Calu3 (cell line): ENCODE results near the gene SYNE1. TPM values are rescaled to one million over a fixed set of nuclear protein-coding genes. Genes with fewer than 3 reads are reported as not detected.

Experiments
- BruUV-seq: library from RNA; stranded (reverse); fragments of 400-500 nt; replicated peaks from 2 replicates; lab custom pipeline; 2021; lab: Mats Ljungman, UMichigan
- CTCF ChIA-PET: fragments of 300-600 bp; sonication (Branson Sonifier 250); formaldehyde crosslinking; loops from one replicate; lab custom pipeline; 2022; ENCODE audit warnings: antibody characterized with exemption; lab: Charles Lee
- DNase-seq: peaks from one replicate; pipeline ENCODE4 v3.0.0; 2022
- H3K27ac Mint-ChIP-seq: one replicate; pipeline ENCODE4 v1.8.0; 2022; ENCODE audit warnings: mixed read lengths; ENCODE audit not compliant: unreplicated experiment
- H3K27me3 Mint-ChIP-seq: one replicate; pipeline ENCODE4 v1.8.0; 2022; ENCODE audit warnings: mixed read lengths; ENCODE audit not compliant: unreplicated experiment
- H3K36me3 Mint-ChIP-seq: one replicate; pipeline ENCODE4 v1.8.0; 2022; ENCODE audit warnings: mild to moderate bottlenecking, moderate library complexity, mixed read lengths; ENCODE audit not compliant: insufficient read depth, unreplicated experiment
- H3K4me1 Mint-ChIP-seq: one replicate; pipeline ENCODE4 v1.8.0; 2022; ENCODE audit warnings: mild to moderate bottlenecking, low read depth, mixed read lengths; ENCODE audit not compliant: unreplicated experiment
- H3K4me3 Mint-ChIP-seq: one replicate; pipeline ENCODE4 v1.8.0; 2022; ENCODE audit warnings: mild to moderate bottlenecking, low read depth, moderate library complexity, mixed read lengths; ENCODE audit not compliant: unreplicated experiment
- H3K9me3 Mint-ChIP-seq: one replicate; pipeline ENCODE4 v1.8.0; 2022; ENCODE audit warnings: low read depth, mixed read lengths; ENCODE audit not compliant: unreplicated experiment
- CTCF ChIP-seq: fragments of 200-600 bp; IDR thresholded peaks from one replicate; pipeline ENCODE4 v1.8.0; 2022; ENCODE audit warnings: antibody characterized with exemption; ENCODE audit not compliant: unreplicated experiment
- intact Hi-C: fragments of 100-400 bp; cut with micrococcal nuclease; formaldehyde crosslinking; loops from one replicate; pipeline ENCODE4 v1.10.0; 2022; ENCODE audit not compliant: unreplicated experiment
- total RNA-seq: library from RNA; stranded (reverse); gene quantifications from 2 replicates; pipeline ENCODE4 v1.2.3, GENCODE V29; 2022

SYNE1 gene
- total RNA-seq, 1 experiment from 2014 or later = 28.1 TPM

GRCh38 chr6:152221806-152222628 is 415.1 kb downstream of the SYNE1 start:
- no peak overlapping the region for H3K4me3 Mint-ChIP-seq
- H3K36me3 Mint-ChIP-seq = no peaks in the 10 kb centered on the region
- no peaks in the 10 kb centered on the region for H3K27me3 Mint-ChIP-seq
- H3K4me1 Mint-ChIP-seq = no peaks in the 10 kb centered on the region
- no peak for DNase-seq
- no peaks in the 10 kb centered on the region for H3K9me3 Mint-ChIP-seq
- intact Hi-C loops = no loop called here
- no peak for TF ChIP-seq CTCF
- no TSS peak for BruUV-seq
- CTCF ChIA-PET = no interaction called here
- H3K27ac Mint-ChIP-seq = no peak overlapping the region

- H3K27me3 Mint-ChIP-seq = no peaks in the 10 kb centered on the region
- BruUV-seq = no TSS peak
- no peak for DNase-seq
- H3K27ac Mint-ChIP-seq = no peak overlapping the region
- intact Hi-C loops = no loop called here
- H3K9me3 Mint-ChIP-seq = no peaks in the 10 kb centered on the region
- no peak overlapping the region for H3K4me3 Mint-ChIP-seq
- H3K4me1 Mint-ChIP-seq = no peaks in the 10 kb centered on the region
- no peak for TF ChIP-seq CTCF
- H3K36me3 Mint-ChIP-seq = peaks cover 4% of the 10 kb centered on the region
- CTCF ChIA-PET = no interaction called here
These were observed 416.4 kb downstream of the SYNE1 start for GRCh38 chr6:152220786-152221185.

GRCh38 chr6:152218887-152219286 is 418.3 kb downstream of the SYNE1 start:
- H3K27me3 Mint-ChIP-seq = no peaks in the 10 kb centered on the region
- TF ChIP-seq CTCF = no peak
- H3K9me3 Mint-ChIP-seq = no peaks in the 10 kb centered on the region
- no peak overlapping the region for H3K27ac Mint-ChIP-seq
- H3K4me1 Mint-ChIP-seq = no peaks in the 10 kb centered on the region
- H3K36me3 Mint-ChIP-seq = peaks cover 4% of the 10 kb centered on the region
- DNase-seq = no peak
- intact Hi-C loops = no loop called here
- no peak overlapping the region for H3K4me3 Mint-ChIP-seq
- no TSS peak for BruUV-seq
- CTCF ChIA-PET = no interaction called here

GRCh38 chr6:152212437-152212836 is 424.7 kb downstream of the SYNE1 start:
- no peaks in the 10 kb centered on the region for H3K9me3 Mint-ChIP-seq
- H3K27me3 Mint-ChIP-seq = no peaks in the 10 kb centered on the region
- CTCF ChIA-PET = no interaction called here
- no peak overlapping the region for H3K27ac Mint-ChIP-seq
- DNase-seq = no peak
- no peak for TF ChIP-seq CTCF
- peaks cover 4% of the 10 kb centered on the region for H3K36me3 Mint-ChIP-seq
- no TSS peak for BruUV-seq
- H3K4me3 Mint-ChIP-seq = no peak overlapping the region
- H3K4me1 Mint-ChIP-seq = no peaks in the 10 kb centered on the region
- intact Hi-C loops = no loop called here
